ENCODE data around the gene RRP1. TPM values are rescaled to one million over a fixed set of nuclear protein-coding genes. Genes with fewer than 3 reads are reported as not detected.
"Not testable (repeated sequence)": the region's sequence is repeated elsewhere in the genome, so short reads cannot be mapped to it uniquely, and the experiment has no call there.

Gene RRP1
- total RNA-seq, 1 donor from 2014 or later, result 18.2 TPM

DNA sequence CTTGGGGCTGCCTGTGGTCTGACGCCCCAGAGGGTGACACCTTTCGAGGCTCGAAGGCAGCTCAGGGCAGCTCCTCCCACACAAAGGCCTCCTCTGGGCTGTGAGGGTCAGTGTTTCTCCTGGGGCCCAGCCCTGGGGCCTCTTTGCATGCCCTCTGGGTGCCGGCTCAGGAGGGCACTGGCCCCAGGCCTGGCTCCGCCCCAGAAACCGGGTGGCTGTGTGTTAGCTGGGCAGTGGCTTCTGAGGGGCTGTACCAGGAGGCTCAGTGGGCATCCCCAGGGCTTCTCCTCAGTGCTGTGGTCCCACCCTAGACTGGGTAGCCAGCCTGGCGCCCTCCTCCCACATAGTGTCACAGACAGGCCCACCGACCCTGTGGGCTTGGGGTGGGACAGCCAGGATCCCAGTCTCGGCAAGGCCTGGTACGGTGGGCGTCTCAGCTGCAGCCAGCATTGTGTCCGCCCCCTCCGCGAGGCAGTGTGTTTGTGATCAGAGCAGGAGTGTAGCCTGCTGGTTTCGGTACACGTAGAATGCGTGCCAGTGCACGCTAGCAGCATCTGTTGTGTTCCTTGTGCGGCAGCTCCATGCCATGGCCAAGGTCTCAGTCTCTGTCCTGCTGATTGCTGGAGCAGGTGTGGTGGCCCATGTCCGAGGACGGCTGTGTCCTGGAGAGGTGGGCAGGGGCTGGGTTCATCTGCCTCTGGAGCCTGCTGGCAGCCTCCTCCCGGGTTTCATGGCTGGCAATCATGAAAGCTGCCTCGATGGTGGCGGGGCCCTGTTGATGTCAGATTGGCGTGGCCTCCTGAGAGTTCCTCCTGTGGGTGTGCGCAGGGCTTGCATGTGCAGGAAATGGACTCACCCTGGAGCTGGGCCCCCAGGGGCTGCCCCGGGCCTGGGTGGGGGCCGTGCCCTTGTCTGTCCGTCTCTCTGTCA, 28.0 kb downstream of the RRP1 start:
- Histone ChIP-seq H3K27ac (no peak overlapping the region), H3K4me3 (no peak overlapping the region), H3K27me3 (no peaks in the 10 kb centered on the region), H3K4me1 (peaks cover 17% of the 10 kb centered on the region), H3K9me3 (no peaks in the 10 kb centered on the region), H3K36me3 (no peaks in the 10 kb centered on the region)
- intact Hi-C loops (cut with DNase I), result no loop called here
- TF ChIP-seq POLR2AphosphoS5 (IDR thresholded peaks at IDR 0.05; ENCODE audit: insufficient read depth in 1 of 2, low read depth in 1 of 2) (no peak), POLR2A (IDR thresholded peaks at IDR 0.05) (no peak), CTCF (IDR thresholded peaks at IDR 0.05) (no peak)
- DNase-seq (ENCODE audit: extremely low spot score in 2 of 2), result no peak

- Histone ChIP-seq H3K36me3 (no peaks in the 10 kb centered on the region), H3K9me3 (no peaks in the 10 kb centered on the region), H3K27me3 (no peaks in the 10 kb centered on the region), H3K4me3 (no peak overlapping the region), H3K4me1 (peaks cover 5% of the 10 kb centered on the region), H3K27ac (no peak overlapping the region)
- TF ChIP-seq CTCF (IDR thresholded peaks at IDR 0.05), result no peak
- no peak for TF ChIP-seq POLR2A (IDR thresholded peaks at IDR 0.05)
- TF ChIP-seq POLR2AphosphoS5 (IDR thresholded peaks at IDR 0.05; ENCODE audit: insufficient read depth in 1 of 2, low read depth in 1 of 2), result no peak
- intact Hi-C loops (cut with DNase I), result no loop called here
- DNase-seq (ENCODE audit: extremely low spot score in 2 of 2), result no peak
Measured at GRCh38 chr21:43818685-43819084, 29.3 kb downstream of the RRP1 start.

- DNase-seq (ENCODE audit: extremely low spot score in 2 of 2), result no peak
- no peaks in the 10 kb centered on the region for H3K4me1 ChIP-seq
- H3K9me3 ChIP-seq, result no peaks in the 10 kb centered on the region
- TF ChIP-seq POLR2AphosphoS5 (IDR thresholded peaks at IDR 0.05; ENCODE audit: insufficient read depth in 1 of 2, low read depth in 1 of 2) (no peak), CTCF (IDR thresholded peaks at IDR 0.05) (no peak)
- no peaks in the 10 kb centered on the region for H3K27me3 ChIP-seq
- H3K4me3 ChIP-seq, result no peak overlapping the region
- no peaks in the 10 kb centered on the region for H3K36me3 ChIP-seq
- no peak overlapping the region for H3K27ac ChIP-seq
- intact Hi-C loops (cut with DNase I), result no loop called here
Measured at GRCh38 chr21:43819511-43820405, 30.4 kb downstream of the RRP1 start.

GRCh38 chr21:43820466-43820865, 31.1 kb downstream of the RRP1 start:
- Histone ChIP-seq H3K36me3 (no peaks in the 10 kb centered on the region), H3K9me3 (no peaks in the 10 kb centered on the region), H3K4me3 (no peak overlapping the region), H3K27me3 (no peaks in the 10 kb centered on the region), H3K27ac (no peak overlapping the region), H3K4me1 (no peaks in the 10 kb centered on the region)
- intact Hi-C loops (cut with DNase I), result no loop called here
- no peak for DNase-seq (ENCODE audit: extremely low spot score in 2 of 2)
- TF ChIP-seq CTCF (IDR thresholded peaks at IDR 0.05), result no peak
- TF ChIP-seq POLR2A (IDR thresholded peaks at IDR 0.05), result no peak
- no peak for TF ChIP-seq POLR2AphosphoS5 (IDR thresholded peaks at IDR 0.05; ENCODE audit: insufficient read depth in 1 of 2, low read depth in 1 of 2)

DNA sequence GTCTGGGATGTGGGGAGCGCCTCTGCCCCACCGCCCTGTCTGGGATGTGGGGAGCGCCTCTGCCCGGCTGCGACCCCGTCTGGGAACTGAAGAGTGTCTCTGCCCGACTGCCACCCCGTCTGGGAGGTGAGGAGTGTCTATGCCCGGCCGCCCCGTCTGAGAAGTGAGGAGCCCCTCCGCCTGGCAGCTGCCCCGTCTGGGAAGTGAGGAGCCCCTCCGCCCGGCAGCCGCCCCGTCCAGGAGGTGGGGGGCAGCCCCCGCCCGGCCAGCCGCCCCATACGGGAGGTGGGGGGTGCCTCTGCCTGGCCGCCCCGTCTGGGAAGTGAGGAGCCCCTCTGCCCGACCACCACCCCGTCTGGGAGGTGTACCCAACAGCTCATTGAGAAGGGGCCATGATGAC, 32.8 kb downstream of the RRP1 start:
- intact Hi-C loops (cut with DNase I); DNase-seq (ENCODE audit: extremely low spot score in 2 of 2); H3K27me3 ChIP-seq; H3K4me1 ChIP-seq; H3K4me3 ChIP-seq; H3K27ac ChIP-seq; H3K36me3 ChIP-seq; H3K9me3 ChIP-seq: not testable (repeated sequence)

GRCh38 chr21:43822741-43823140, 33.4 kb downstream of the RRP1 start:
- H3K4me3 ChIP-seq; H3K4me1 ChIP-seq; intact Hi-C loops (cut with DNase I); H3K9me3 ChIP-seq; H3K27ac ChIP-seq; DNase-seq (ENCODE audit: extremely low spot score in 2 of 2); H3K27me3 ChIP-seq; H3K36me3 ChIP-seq: not testable (repeated sequence)

Measured in vagina (tissue), 2 donors.